Peyer's patch (tissue), 4 donors: ENCODE data around the gene NRG3.

ENCODE experiments used
- CTCF ChIP-seq, 6 experiments: fragments of 450-650 bp in 4 of 6; fragments of 200-600 bp in 2 of 6; sonication (generic) in 1 of 6; IDR thresholded peaks; one replicate each; pipeline ENCODE4 v1.5.1; 2017 to 2019; ENCODE audit warnings: antibody characterized with exemption in 6 of 6, mild to moderate bottlenecking in 3 of 6, moderate library complexity in 1 of 6
- POLR2A ChIP-seq, 2 donors: fragments of 450-650 bp; IDR thresholded peaks; one replicate each; pipeline ENCODE4 v1.5.1; 2017; ENCODE audit warnings: antibody characterized with exemption in 2 of 2, mild to moderate bottlenecking in 2 of 2, moderate library complexity in 2 of 2

GRCh38 chr10:82038587-82038986 is 163.6 kb downstream of the NRG3 start:
- TF ChIP-seq CTCF (IDR thresholded peaks at IDR 0.05) (no peak), POLR2A (IDR thresholded peaks at IDR 0.05) (no peak)
